Endodermal cell (in vitro differentiated cells): ENCODE data around the gene LHFPL2. TPM values are rescaled to one million over a fixed set of nuclear protein-coding genes. Genes with fewer than 3 reads are reported as not detected.

Experiments used
- DNase-seq: peaks from one replicate; pipeline ENCODE4 v3.0.0-alpha.2; 2017
- H3K27ac ChIP-seq: 2 replicates; pipeline ENCODE4 v1.5.1; 2013; ENCODE audit warnings: mild to moderate bottlenecking, low read depth, low read length, moderate library complexity
- H3K27me3 ChIP-seq: 2 replicates; pipeline ENCODE4 v1.6.1; 2013; ENCODE audit warnings: mild to moderate bottlenecking, low read length, moderate library complexity; ENCODE audit not compliant: insufficient read depth, control insufficient read depth, poor library complexity, severe bottlenecking
- H3K36me3 ChIP-seq: 2 replicates; pipeline ENCODE4 v1.7.0; 2013; ENCODE audit warnings: mild to moderate bottlenecking, low read length, moderate library complexity; ENCODE audit not compliant: control insufficient read depth, insufficient read depth
- H3K4me1 ChIP-seq: one replicate; pipeline ENCODE4 v1.7.0; 2013; ENCODE audit warnings: low read length; ENCODE audit not compliant: control insufficient read depth, insufficient read depth
- H3K4me3 ChIP-seq: 2 replicates; pipeline ENCODE4 v1.5.1; 2013; ENCODE audit warnings: mild to moderate bottlenecking, low read length, moderate library complexity
- H3K9ac ChIP-seq: 2 replicates; pipeline ENCODE4 v1.6.1; 2013; ENCODE audit warnings: mild to moderate bottlenecking, low read length, moderate library complexity; ENCODE audit not compliant: poor library complexity, severe bottlenecking; ENCODE audit errors: extremely low read depth
- H3K9me3 ChIP-seq: 2 replicates; pipeline ENCODE4 v1.6.1; 2013; ENCODE audit warnings: mild to moderate bottlenecking, low read length, moderate library complexity; ENCODE audit not compliant: control insufficient read depth
- H3K27ac Mint-ChIP-seq: 2 replicates; pipeline ENCODE4 v1.8.0; 2020; ENCODE audit warnings: mixed read lengths
- H3K27me3 Mint-ChIP-seq: 2 replicates; pipeline ENCODE4 v1.8.0; 2021; ENCODE audit warnings: mild to moderate bottlenecking, mixed read lengths; ENCODE audit not compliant: insufficient read depth
- H3K36me3 Mint-ChIP-seq: 2 replicates; pipeline ENCODE4 v1.8.0; 2020; ENCODE audit warnings: low read depth, mixed read lengths
- H3K4me1 Mint-ChIP-seq: 2 replicates; pipeline ENCODE4 v1.8.0; 2020; ENCODE audit warnings: mixed read lengths
- H3K4me3 Mint-ChIP-seq: 2 replicates; pipeline ENCODE4 v1.8.0; 2020; ENCODE audit warnings: mild to moderate bottlenecking, moderate library complexity, mixed read lengths
- H3K9me3 Mint-ChIP-seq: 2 replicates; pipeline ENCODE4 v1.8.0; 2020; ENCODE audit warnings: mild to moderate bottlenecking, mixed read lengths
- CTCF ChIP-seq: fragments of 200-600 bp; sonication (generic); conservative IDR thresholded peaks from 2 replicates; pipeline ENCODE4 v1.5.0; 2021; ENCODE audit warnings: antibody characterized with exemption, mild to moderate bottlenecking
- WGBS, 2 experiments: methylation state at CpG; one replicate each; pipeline versions ENCODE4 v1.1.5 to v1.1.7; 2013; ENCODE audit warnings: missing lambda C conversion rate in 2 of 2, mixed read lengths in 1 of 2; ENCODE audit not compliant: insufficient coverage in 1 of 2, insufficient read length in 1 of 2; 5-methylcytosine and 5-hydroxymethylcytosine counted together
- total RNA-seq, 2 donors: library from RNA; stranded (reverse); fragmentation: NEBNext Ultra II Directional in 1 of 2; extraction: Animal tissue kit (Norgen Biotek cat#: 25700) in 1 of 2; gene quantifications; 2 replicates in 1 of 2; 3 replicates in 1 of 2; pipeline ENCODE4 v1.2.1, GENCODE V29; 2021

Gene LHFPL2
- total RNA-seq, 2 donors from 2014 or later, result 136 to 238 TPM

- peaks cover 86% of the 10 kb centered on the region for H3K4me1 Mint-ChIP-seq
- peak overlapping the region; percentile 52 for H3K27ac ChIP-seq
- no peak for TF ChIP-seq CTCF
- peaks cover 73% of the 10 kb centered on the region for H3K36me3 ChIP-seq
- no peak for DNase-seq
- H3K4me3 ChIP-seq, result peak overlapping the region; percentile 21
- H3K4me3 Mint-ChIP-seq, result peak overlapping the region; percentile 44
- peak overlapping the region; percentile 45 for H3K9ac ChIP-seq
- no peaks in the 10 kb centered on the region for H3K27me3 Mint-ChIP-seq
- H3K9me3 ChIP-seq, result peaks cover 11% of the 10 kb centered on the region
- H3K27ac Mint-ChIP-seq, result peak overlapping the region; percentile 88
- H3K9me3 Mint-ChIP-seq, result no peaks in the 10 kb centered on the region
- H3K27me3 ChIP-seq, result no peaks in the 10 kb centered on the region
- H3K4me1 ChIP-seq, result peaks cover 54% of the 10 kb centered on the region
- 55 to 77% methylated on average over 10 of the region's 10 CpGs for WGBS, 2 experiments
- peaks cover 69% of the 10 kb centered on the region for H3K36me3 Mint-ChIP-seq
Observed at GRCh38 chr5:78638423-78638822, 10.1 kb downstream of the LHFPL2 start.

GRCh38 chr5:78637468-78637867 is 11.1 kb downstream of the LHFPL2 start:
- Mint-ChIP-seq H3K4me3 (no peak overlapping the region), H3K27ac (peak overlapping the region; percentile 74), H3K27me3 (no peaks in the 10 kb centered on the region), H3K9me3 (no peaks in the 10 kb centered on the region), H3K36me3 (peaks cover 65% of the 10 kb centered on the region), H3K4me1 (peaks cover 86% of the 10 kb centered on the region)
- DNase-seq, result no peak
- Histone ChIP-seq H3K4me1 (peaks cover 60% of the 10 kb centered on the region), H3K27ac (no peak overlapping the region), H3K36me3 (peaks cover 73% of the 10 kb centered on the region), H3K9ac (no peak overlapping the region), H3K9me3 (peaks cover 21% of the 10 kb centered on the region), H3K4me3 (no peak overlapping the region), H3K27me3 (no peaks in the 10 kb centered on the region)
- WGBS, 2 experiments, result 91 to 97% methylated on average over 3 to 5 of the region's 5 CpGs
- TF ChIP-seq CTCF, result no peak

- H3K36me3 ChIP-seq, result peaks cover 67% of the 10 kb centered on the region
- WGBS, 2 experiments, result 88 to 94% methylated on average over 1 of the region's 1 CpG
- H3K27me3 ChIP-seq, result no peaks in the 10 kb centered on the region
- TF ChIP-seq CTCF, result no peak
- H3K27ac Mint-ChIP-seq, result peak overlapping the region; percentile 72
- H3K27me3 Mint-ChIP-seq, result no peaks in the 10 kb centered on the region
- peak overlapping the region; percentile 60 for H3K4me3 ChIP-seq
- H3K27ac ChIP-seq, result no peak overlapping the region
- peaks cover 22% of the 10 kb centered on the region for H3K9me3 ChIP-seq
- DNase-seq, result no peak
- H3K4me3 Mint-ChIP-seq, result no peak overlapping the region
- no peaks in the 10 kb centered on the region for H3K9me3 Mint-ChIP-seq
- peaks cover 58% of the 10 kb centered on the region for H3K4me1 ChIP-seq
- H3K36me3 Mint-ChIP-seq, result peaks cover 65% of the 10 kb centered on the region
- H3K4me1 Mint-ChIP-seq, result peaks cover 84% of the 10 kb centered on the region
- H3K9ac ChIP-seq, result no peak overlapping the region
Observed at GRCh38 chr5:78636682-78637081, 11.9 kb downstream of the LHFPL2 start.
